Parathyroid adenoma (tissue), 2 donors: ENCODE measurements around the gene ATP2B2.

Experiments
- H2AFZ ChIP-seq: fragments of 300-600 bp; sonication (generic); one replicate; pipeline ENCODE4 v1.7.0; 2017; ENCODE audit warnings: antibody characterized with exemption, mild to moderate bottlenecking
- H3K27ac ChIP-seq: fragments of 300-600 bp; sonication (generic); one replicate; pipeline ENCODE4 v1.7.0; 2017
- H3K27me3 ChIP-seq: fragments of 300-600 bp; sonication (generic); one replicate; pipeline ENCODE4 v1.7.0; 2017; ENCODE audit warnings: low read length; ENCODE audit not compliant: control insufficient read depth, insufficient read depth
- H3K36me3 ChIP-seq: fragments of 300-600 bp; sonication (generic); one replicate; pipeline ENCODE4 v1.7.0; 2017; ENCODE audit warnings: low read length; ENCODE audit not compliant: control insufficient read depth, insufficient read depth
- H3K4me1 ChIP-seq: fragments of 300-600 bp; sonication (generic); one replicate; pipeline ENCODE4 v1.7.0; 2017; ENCODE audit warnings: control low read depth
- H3K4me2 ChIP-seq: fragments of 300-600 bp; sonication (generic); one replicate; pipeline ENCODE4 v1.7.0; 2017; ENCODE audit warnings: low read length
- H3K4me3 ChIP-seq: fragments of 300-600 bp; sonication (generic); one replicate; pipeline ENCODE4 v1.7.0; 2017; ENCODE audit warnings: low read depth, low read length
- H3K79me2 ChIP-seq: fragments of 300-600 bp; sonication (generic); one replicate; pipeline ENCODE4 v1.7.0; 2017; ENCODE audit warnings: control low read depth
- H3K9ac ChIP-seq: fragments of 300-600 bp; sonication (generic); one replicate; pipeline ENCODE4 v1.7.0; 2017; ENCODE audit warnings: mild to moderate bottlenecking
- H3K9me3 ChIP-seq: fragments of 300-600 bp; sonication (generic); one replicate; pipeline ENCODE4 v1.7.0; 2017; ENCODE audit warnings: low read length; ENCODE audit not compliant: control insufficient read depth
- TF ChIP-seq, protein P1 (sequence below): fragments of 300-600 bp; sonication (generic); IDR thresholded peaks from one replicate; pipeline ENCODE4 v1.7.0; 2017; ENCODE audit warnings: antibody characterized with exemption, mild to moderate bottlenecking
- donor health status: primary hyperparathyroidism.

The ATP2B2 gene

GRCh38 chr3:10340046-10340445, 165.3 kb downstream of the ATP2B2 start:
- Histone ChIP-seq H3K9ac (no peak overlapping the region), H3K4me3 (no peak overlapping the region), H2AFZ (no peak overlapping the region), H3K9me3 (no peaks in the 10 kb centered on the region), H3K4me1 (no peaks in the 10 kb centered on the region), H3K27me3 (no peaks in the 10 kb centered on the region), H3K27ac (no peak overlapping the region), H3K36me3 (no peaks in the 10 kb centered on the region), H3K4me2 (no peak overlapping the region), H3K79me2 (no peaks in the 10 kb centered on the region)
- TF ChIP-seq, protein P1, sequence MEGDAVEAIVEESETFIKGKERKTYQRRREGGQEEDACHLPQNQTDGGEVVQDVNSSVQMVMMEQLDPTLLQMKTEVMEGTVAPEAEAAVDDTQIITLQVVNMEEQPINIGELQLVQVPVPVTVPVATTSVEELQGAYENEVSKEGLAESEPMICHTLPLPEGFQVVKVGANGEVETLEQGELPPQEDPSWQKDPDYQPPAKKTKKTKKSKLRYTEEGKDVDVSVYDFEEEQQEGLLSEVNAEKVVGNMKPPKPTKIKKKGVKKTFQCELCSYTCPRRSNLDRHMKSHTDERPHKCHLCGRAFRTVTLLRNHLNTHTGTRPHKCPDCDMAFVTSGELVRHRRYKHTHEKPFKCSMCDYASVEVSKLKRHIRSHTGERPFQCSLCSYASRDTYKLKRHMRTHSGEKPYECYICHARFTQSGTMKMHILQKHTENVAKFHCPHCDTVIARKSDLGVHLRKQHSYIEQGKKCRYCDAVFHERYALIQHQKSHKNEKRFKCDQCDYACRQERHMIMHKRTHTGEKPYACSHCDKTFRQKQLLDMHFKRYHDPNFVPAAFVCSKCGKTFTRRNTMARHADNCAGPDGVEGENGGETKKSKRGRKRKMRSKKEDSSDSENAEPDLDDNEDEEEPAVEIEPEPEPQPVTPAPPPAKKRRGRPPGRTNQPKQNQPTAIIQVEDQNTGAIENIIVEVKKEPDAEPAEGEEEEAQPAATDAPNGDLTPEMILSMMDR: no peak

DNA sequence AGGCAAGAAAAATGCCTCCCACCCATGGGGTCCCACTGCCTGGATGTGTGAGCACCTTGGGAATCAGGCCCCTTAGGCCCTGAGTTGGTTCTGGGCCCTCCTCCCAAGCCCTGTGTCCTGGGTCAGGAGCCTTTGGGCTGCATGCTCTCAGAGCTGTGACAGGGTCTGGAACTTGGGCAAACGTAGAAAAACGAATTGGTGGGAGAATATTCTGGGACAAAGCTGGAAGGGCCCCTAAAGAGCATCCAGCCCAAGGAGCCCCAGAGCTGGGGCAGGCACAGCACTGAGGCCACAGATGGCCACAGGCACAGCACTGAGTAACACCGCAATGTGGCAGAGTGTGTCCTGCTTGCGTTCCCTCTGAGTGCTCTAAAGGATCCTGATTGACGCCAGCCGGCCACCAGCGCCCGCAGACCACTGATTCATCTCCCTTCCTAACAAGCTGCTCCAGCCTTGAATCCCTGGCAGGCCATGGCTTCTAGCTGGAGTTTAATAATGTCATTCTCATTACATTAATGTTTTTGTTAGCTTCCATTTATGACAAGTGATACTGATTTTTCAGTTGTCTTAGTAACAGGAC, 165.9 kb downstream of the ATP2B2 start:
- H3K27me3 ChIP-seq: no peaks in the 10 kb centered on the region
- TF ChIP-seq, protein P1: no peak
- H3K79me2 ChIP-seq: no peaks in the 10 kb centered on the region
- H2AFZ ChIP-seq: no peak overlapping the region
- H3K4me3 ChIP-seq: no peak overlapping the region
- H3K4me1 ChIP-seq: no peaks in the 10 kb centered on the region
- H3K27ac ChIP-seq: no peak overlapping the region
- no peaks in the 10 kb centered on the region for H3K36me3 ChIP-seq
- no peak overlapping the region for H3K9ac ChIP-seq
- H3K9me3 ChIP-seq: no peaks in the 10 kb centered on the region
- no peak overlapping the region for H3K4me2 ChIP-seq

- Histone ChIP-seq H2AFZ (no peak overlapping the region), H3K36me3 (no peaks in the 10 kb centered on the region), H3K9me3 (no peaks in the 10 kb centered on the region), H3K79me2 (no peaks in the 10 kb centered on the region), H3K27me3 (no peaks in the 10 kb centered on the region), H3K4me2 (no peak overlapping the region), H3K27ac (no peak overlapping the region), H3K9ac (no peak overlapping the region), H3K4me1 (no peaks in the 10 kb centered on the region), H3K4me3 (no peak overlapping the region)
- TF ChIP-seq, protein P1: no peak
Measured at GRCh38 chr3:10338591-10339353, 166.6 kb downstream of the ATP2B2 start.

DNA sequence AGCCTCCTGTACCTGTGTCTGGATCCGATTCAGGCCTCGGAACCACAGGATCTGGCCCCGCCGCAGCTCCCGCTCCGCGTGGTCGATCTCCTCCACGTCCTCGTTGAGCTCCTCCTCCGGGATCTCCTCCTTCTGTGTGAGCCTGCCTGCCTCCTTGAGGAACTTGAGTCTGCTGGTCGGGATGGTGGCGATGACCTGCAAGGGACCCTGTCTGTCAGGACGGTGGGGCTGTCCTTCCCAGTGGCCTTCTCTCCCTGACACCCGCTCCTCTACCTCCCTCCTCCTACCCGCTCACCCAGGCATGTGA, 167.3 kb downstream of the ATP2B2 start:
- H3K27me3 ChIP-seq: no peaks in the 10 kb centered on the region
- H3K9me3 ChIP-seq: no peaks in the 10 kb centered on the region
- H3K27ac ChIP-seq: no peak overlapping the region
- H3K79me2 ChIP-seq: no peaks in the 10 kb centered on the region
- H3K4me1 ChIP-seq: no peaks in the 10 kb centered on the region
- H3K4me2 ChIP-seq: no peak overlapping the region
- TF ChIP-seq, protein P1: no peak
- H3K36me3 ChIP-seq: no peaks in the 10 kb centered on the region
- H3K9ac ChIP-seq: no peak overlapping the region
- no peak overlapping the region for H3K4me3 ChIP-seq
- H2AFZ ChIP-seq: no peak overlapping the region
